GM21423 (cell line): Measurements from ENCODE around the gene TLL1.

Experiments
- ATAC-seq: cut with Tn5 transposase; IDR thresholded peaks from one replicate; pipeline ENCODE4 v1.9.1; 2021; ENCODE audit warnings: mild to moderate bottlenecking, moderate library complexity; ENCODE audit not compliant: unreplicated experiment

The TLL1 gene

GRCh38 chr4:165970703-165971420 lies 97.8 kb downstream of the TLL1 start:
- no peak for ATAC-seq

GRCh38 chr4:165971446-165971845 lies 98.4 kb downstream of the TLL1 start:
- no peak for ATAC-seq

GRCh38 chr4:165971933-165972332 lies 98.9 kb downstream of the TLL1 start:
- ATAC-seq: no peak

- ATAC-seq: no peak
These were observed 99.7 kb downstream of the TLL1 start for GRCh38 chr4:165972747-165973146.

GRCh38 chr4:165982934-165983333 lies 109.9 kb downstream of the TLL1 start:
- no peak for ATAC-seq

GRCh38 chr4:165986956-165987698 lies 114.1 kb downstream of the TLL1 start:
- ATAC-seq: no peak

GRCh38 chr4:165991325-165992180 lies 118.5 kb downstream of the TLL1 start:
- no peak for ATAC-seq

- ATAC-seq: no peak
These were observed 119.2 kb downstream of the TLL1 start for GRCh38 chr4:165992283-165992682.

- ATAC-seq: no peak
These were observed 121.7 kb downstream of the TLL1 start for GRCh38 chr4:165994701-165995100.

- no peak for ATAC-seq
These were observed 130.8 kb downstream of the TLL1 start for GRCh38 chr4:166003811-166004210.

- ATAC-seq: no peak
These were observed 133.2 kb downstream of the TLL1 start for GRCh38 chr4:166006217-166006616.

GRCh38 chr4:166008510-166008909 lies 135.5 kb downstream of the TLL1 start:
- ATAC-seq: no peak

- no peak for ATAC-seq
These were observed 139.3 kb downstream of the TLL1 start for GRCh38 chr4:166012129-166013030.

- ATAC-seq: no peak
These were observed 141.4 kb downstream of the TLL1 start for GRCh38 chr4:166014411-166014810.

GRCh38 chr4:166017804-166018203 lies 144.8 kb downstream of the TLL1 start:
- ATAC-seq: no peak

GRCh38 chr4:166019441-166020220 lies 146.6 kb downstream of the TLL1 start:
- no peak for ATAC-seq

- no peak for ATAC-seq
These were observed 148.6 kb downstream of the TLL1 start for GRCh38 chr4:166021617-166022016.

- ATAC-seq: no peak
These were observed 161.9 kb downstream of the TLL1 start for GRCh38 chr4:166034965-166035364.

GRCh38 chr4:166039822-166040221 lies 166.8 kb downstream of the TLL1 start:
- no peak for ATAC-seq
